Prostate gland (tissue), 2 donors: ENCODE results near the gene QSER1. TPM values are rescaled to one million over a fixed set of nuclear protein-coding genes. Genes with fewer than 3 reads are reported as not detected.

Experiments used
- DNase-seq: peaks from one replicate; pipeline ENCODE4 v3.0.0-alpha.2; 2019; ENCODE audit warnings: low spot score
- H3K27ac ChIP-seq, 2 donors: fragments of 200-600 bp; sonication (generic); 2 replicates each; pipeline ENCODE4 v1.5.1; 2017 to 2019
- H3K27me3 ChIP-seq: fragments of 200-600 bp; sonication (generic); replicated peaks from 2 replicates; pipeline ENCODE4 v1.5.1; 2019; ENCODE audit not compliant: insufficient read depth
- H3K36me3 ChIP-seq, 2 donors: fragments of 200-600 bp; sonication (generic); 1 replicate in 1 of 2; 2 replicates in 1 of 2; pipeline versions ENCODE4 v1.5.1 to v1.8.1; 2017 to 2019
- H3K4me1 ChIP-seq: fragments of 200-600 bp; sonication (generic); replicated peaks from 2 replicates; pipeline ENCODE4 v1.5.1; 2019
- H3K4me3 ChIP-seq, 2 donors: fragments of 200-600 bp; sonication (generic); 2 replicates each; pipeline ENCODE4 v1.5.1; 2017 to 2019
- H3K9me3 ChIP-seq: fragments of 200-600 bp; sonication (generic); 2 replicates; pipeline ENCODE4 v1.5.1; 2017
- CTCF ChIP-seq, 4 experiments: fragments of 200-600 bp in 2 of 4; fragments of 450-650 bp in 2 of 4; sonication (generic) in 2 of 4; IDR thresholded peaks; 1 replicate in 3 of 4; 2 replicates in 1 of 4; pipeline ENCODE4 v1.5.1; 2016 to 2019; ENCODE audit warnings: antibody characterized with exemption in 4 of 4, mild to moderate bottlenecking in 2 of 4, moderate library complexity in 2 of 4
- POLR2A ChIP-seq: fragments of 450-650 bp; IDR thresholded peaks from one replicate; pipeline ENCODE4 v1.6.1; 2016; ENCODE audit warnings: antibody characterized with exemption, mild to moderate bottlenecking
- POLR2AphosphoS5 ChIP-seq: sonication (generic); formaldehyde crosslinking; IDR thresholded peaks from one replicate; pipeline ENCODE4 v1.6.1; 2017; ENCODE audit warnings: antibody characterized with exemption
- whole genome bisulfite sequencing: methylation state at CpG from one replicate; pipeline ENCODE4 v1.1.5; 2018; 5-methylcytosine and 5-hydroxymethylcytosine counted together
- intact Hi-C: fragments of 100-400 bp; cut with DNase I; formaldehyde crosslinking; loops from one replicate; pipeline ENCODE4 v1.14.2; 2022
- total RNA-seq, 2 donors: library from RNA; depleted of rRNA; stranded (reverse); fragments of >200 nt; gene quantifications; one replicate each; pipeline ENCODE4 v1.1.0, GENCODE V29; 2016

Gene QSER1
- total RNA-seq, 2 donors from 2014 or later, result 15.8 to 25.5 TPM

- Histone ChIP-seq H3K4me1 (no peaks in the 10 kb centered on the region), H3K27me3 (no peaks in the 10 kb centered on the region), H3K36me3 (no peaks in the 10 kb centered on the region), H3K9me3 (no peaks in the 10 kb centered on the region), H3K4me3 (no peak overlapping the region), H3K27ac (no peak overlapping the region)
- intact Hi-C loops, result loop anchor here (10.0 kb wide), 2 partner anchors 144 to 306 kb away; partner anchors contain the start of genes EIF3M and TCP11L1
- TF ChIP-seq POLR2A, result no peak
- peak; percentile 63 for TF ChIP-seq POLR2AphosphoS5
- no peak for TF ChIP-seq CTCF (IDR thresholded peaks at IDR 0.05)
- WGBS, result 19% methylated on average over 11 of the region's 11 CpGs
- no peak for DNase-seq
Measured at GRCh38 chr11:32890843-32891656, 1.6 kb upstream of the QSER1 start.

- Histone ChIP-seq H3K4me3 (peak overlapping the region; percentile 86 to 91), H3K27ac (peak overlapping the region; percentile 82 to 87), H3K36me3 (no peaks in the 10 kb centered on the region), H3K9me3 (no peaks in the 10 kb centered on the region), H3K4me1 (no peaks in the 10 kb centered on the region), H3K27me3 (no peaks in the 10 kb centered on the region)
- DNase-seq, result no peak
- TF ChIP-seq POLR2A (no peak), POLR2AphosphoS5 (no peak), CTCF (IDR thresholded peaks at IDR 0.05) (no peak)
- intact Hi-C loops, result loop anchor here (10.0 kb wide), 2 partner anchors 143 to 307 kb away; partner anchors contain the start of genes EIF3M and TCP11L1
- 5% methylated on average over 10 of the region's 10 CpGs for WGBS
Measured at GRCh38 chr11:32891657-32892354, 805 bp upstream of the QSER1 start.

GRCh38 chr11:32893093-32893342, 407 bp downstream of the QSER1 start:
- no peaks in the 10 kb centered on the region for H3K36me3 ChIP-seq
- no peaks in the 10 kb centered on the region for H3K27me3 ChIP-seq
- 0% methylated on average over 13 of the region's 32 CpGs for WGBS
- no peaks in the 10 kb centered on the region for H3K9me3 ChIP-seq
- intact Hi-C loops, result loop anchor here (10.0 kb wide), 2 partner anchors 142 to 308 kb away; partner anchors contain the start of genes EIF3M and TCP11L1
- DNase-seq, result peak; percentile 46
- peak overlapping the region; percentile 86 to 91 for H3K4me3 ChIP-seq
- peak overlapping the region; percentile 82 to 87 for H3K27ac ChIP-seq
- no peaks in the 10 kb centered on the region for H3K4me1 ChIP-seq
- no peak for TF ChIP-seq POLR2AphosphoS5
- TF ChIP-seq CTCF (IDR thresholded peaks at IDR 0.05), result no peak
- TF ChIP-seq POLR2A, result no peak

- WGBS, result under 1% methylated on average over 48 of the region's 66 CpGs
- no peaks in the 10 kb centered on the region for H3K36me3 ChIP-seq
- DNase-seq, result peak; percentile 8
- no peaks in the 10 kb centered on the region for H3K9me3 ChIP-seq
- H3K4me1 ChIP-seq, result no peaks in the 10 kb centered on the region
- H3K27me3 ChIP-seq, result no peaks in the 10 kb centered on the region
- intact Hi-C loops, result loop anchor here (10.0 kb wide), 2 partner anchors 141 to 309 kb away; partner anchors contain the start of genes EIF3M and TCP11L1
- TF ChIP-seq POLR2A, result no peak
- peak in 3 of 4 experiments; percentile 27 to 42 (median 41) for TF ChIP-seq CTCF (IDR thresholded peaks at IDR 0.05)
- peak overlapping the region; percentile 82 to 87 for H3K27ac ChIP-seq
- peak overlapping the region; percentile 86 to 91 for H3K4me3 ChIP-seq
Measured at GRCh38 chr11:32893343-32894148, 935 bp downstream of the QSER1 start.
